OCI-M2 (cell line): Measurements from ENCODE around the gene HOXA11.

ENCODE experiments used
- DNase-seq: peaks from one replicate; lab custom pipeline; 2025; ENCODE audit not compliant: unreplicated experiment; lab: John Stamatoyannopoulos, UW

HOXA11 gene

GRCh38 chr7:27181795-27182275 lies 3.2 kb downstream of the HOXA11 start:
- no peak for DNase-seq

- no peak for DNase-seq
Observed at GRCh38 chr7:27180431-27181420, 4.3 kb downstream of the HOXA11 start.

- DNase-seq: no peak
Observed at GRCh38 chr7:27179503-27180430, 5.3 kb downstream of the HOXA11 start.

GRCh38 chr7:27179030-27179429 lies 6.0 kb downstream of the HOXA11 start:
- no peak for DNase-seq

GRCh38 chr7:27178366-27178765 lies 6.7 kb downstream of the HOXA11 start:
- no peak for DNase-seq

- DNase-seq: no peak
Observed at GRCh38 chr7:27177795-27178320, 7.2 kb downstream of the HOXA11 start.

GRCh38 chr7:27176962-27177794 lies 7.9 kb downstream of the HOXA11 start:
- DNase-seq: no peak

GRCh38 chr7:27176524-27176845 lies 8.5 kb downstream of the HOXA11 start:
- no peak for DNase-seq

GRCh38 chr7:27175626-27176523 lies 9.2 kb downstream of the HOXA11 start:
- no peak for DNase-seq

GRCh38 chr7:27174874-27175625 lies 10.0 kb downstream of the HOXA11 start:
- DNase-seq: no peak

- no peak for DNase-seq
Observed at GRCh38 chr7:27173956-27174873, 10.8 kb downstream of the HOXA11 start, which contains the start of gene HOXA10. TSS of gene HOXA10 (minus strand) at chr7:27174320. CDS start at chr7:27174306, 14 bp downstream.

GRCh38 chr7:27173511-27173955 lies 11.5 kb downstream of the HOXA11 start:
- no peak for DNase-seq

GRCh38 chr7:27172823-27173510 lies 12.1 kb downstream of the HOXA11 start:
- DNase-seq: no peak

GRCh38 chr7:27172315-27172774 lies 12.7 kb downstream of the HOXA11 start:
- no peak for DNase-seq

- DNase-seq: no peak
Observed at GRCh38 chr7:27171637-27172314, 13.3 kb downstream of the HOXA11 start.

GRCh38 chr7:27171325-27171636 lies 13.8 kb downstream of the HOXA11 start:
- no peak for DNase-seq
